SK-N-MC (cell line): ENCODE data around the gene HOXD9.
A peak's percentile ranks its signal among the peaks of the same experiment; 100 is the strongest.

Source experiments
- DNase-seq: peaks from one replicate; pipeline ENCODE4 v3.0.0-alpha.2; 2011; ENCODE audit warnings: low read depth, low spot score
- H3K27ac ChIP-seq: fragments of 200-600 bp; sonication (generic); 2 replicates; pipeline ENCODE4 v1.5.1; 2016; ENCODE audit warnings: mixed run types
- H3K36me3 ChIP-seq: fragments of 200-600 bp; sonication (generic); 2 replicates; pipeline ENCODE4 v1.6.1; 2017; ENCODE audit warnings: antibody characterized with exemption, low read length, mixed read lengths; ENCODE audit not compliant: insufficient read depth
- H3K4me3 ChIP-seq: fragments of 200-600 bp; sonication (generic); 2 replicates; pipeline ENCODE4 v1.5.1; 2016
- H3K9ac ChIP-seq: fragments of 200-600 bp; sonication (generic); 2 replicates; pipeline ENCODE4 v1.8.0; 2017; ENCODE audit warnings: mixed run types, mixed read lengths; ENCODE audit not compliant: insufficient read length
- H3K9me3 ChIP-seq: fragments of 200-600 bp; sonication (generic); 2 replicates; pipeline ENCODE4 v1.6.1; 2017; ENCODE audit warnings: low read depth, mild to moderate bottlenecking, antibody characterized with exemption, low read length, moderate library complexity, mixed read lengths
- EZH2 ChIP-seq: fragments of 200-600 bp; sonication (generic); IDR thresholded peaks from one replicate; pipeline ENCODE4 v1.6.1; 2017; ENCODE audit warnings: antibody characterized with exemption
- FOXP2 ChIP-seq: optimal IDR thresholded peaks from 2 replicates; pipeline ENCODE3; 2011; ENCODE audit warnings: mild to moderate bottlenecking, moderate library complexity; ENCODE audit not compliant: insufficient read depth; ENCODE audit errors: extremely low read length, control extremely low read depth
- POLR2AphosphoS5 ChIP-seq: IDR thresholded peaks from 2 replicates; pipeline ENCODE4 v1.6.1; 2012; ENCODE audit warnings: mild to moderate bottlenecking, low read depth, low read length, borderline replicate concordance

The HOXD9 gene

GRCh38 chr2:176155356-176156044, 33.0 kb downstream of the HOXD9 start:
- H3K27ac ChIP-seq, result peak overlapping the region; percentile 31; the same call in 1 of the 2 replicates
- H3K9ac ChIP-seq, result no peak overlapping the region
- TF ChIP-seq EZH2 (no peak), POLR2AphosphoS5 (no peak), FOXP2 (no peak)
- no peaks in the 10 kb centered on the region for H3K9me3 ChIP-seq
- H3K36me3 ChIP-seq, result peaks cover 12% of the 10 kb centered on the region; the same call in 1 of the 2 replicates
- DNase-seq, result no peak
- no peak overlapping the region for H3K4me3 ChIP-seq

- H3K4me3 ChIP-seq, result no peak overlapping the region
- H3K27ac ChIP-seq, result no peak overlapping the region
- TF ChIP-seq FOXP2, result no peak
- TF ChIP-seq POLR2AphosphoS5, result no peak
- no peak for TF ChIP-seq EZH2
- peaks cover 12% of the 10 kb centered on the region; the same call in 1 of the 2 replicates for H3K36me3 ChIP-seq
- no peaks in the 10 kb centered on the region for H3K9me3 ChIP-seq
- no peak for DNase-seq
- no peak overlapping the region for H3K9ac ChIP-seq
Measured at GRCh38 chr2:176156301-176156806, 33.8 kb downstream of the HOXD9 start.

GRCh38 chr2:176156807-176157498, 34.4 kb downstream of the HOXD9 start, which contains the start of gene HOXD3:
TSS of gene HOXD3 (plus strand) at chr2:176157307. CDS start at chr2:176169115, 11,808 bp downstream.
- H3K4me3 ChIP-seq, result peak within 1 kb of the TSS; percentile 82
- peak within 1 kb of the TSS; percentile 79 for H3K9ac ChIP-seq
- no peaks in the 10 kb centered on the region for H3K9me3 ChIP-seq
- no peak for TF ChIP-seq FOXP2
- no peak for TF ChIP-seq EZH2
- no peak for TF ChIP-seq POLR2AphosphoS5
- H3K27ac ChIP-seq, result peak within 1 kb of the TSS; percentile 64; the same call in 1 of the 2 replicates
- no peak for DNase-seq
- peaks cover 12% of the 10 kb centered on the region; the same call in 1 of the 2 replicates for H3K36me3 ChIP-seq

- peaks cover 9% of the 10 kb centered on the region; the same call in 1 of the 2 replicates for H3K36me3 ChIP-seq
- no peaks in the 10 kb centered on the region for H3K9me3 ChIP-seq
- DNase-seq, result no peak
- peak overlapping the region; percentile 79 for H3K9ac ChIP-seq
- H3K4me3 ChIP-seq, result peak overlapping the region; percentile 82
- H3K27ac ChIP-seq, result peak overlapping the region; percentile 64; the same call in 1 of the 2 replicates
- TF ChIP-seq FOXP2, result no peak
- peak; percentile 36; the same call in 1 of the 2 replicates for TF ChIP-seq POLR2AphosphoS5
- no peak for TF ChIP-seq EZH2
Measured at GRCh38 chr2:176157499-176158185, 35.1 kb downstream of the HOXD9 start.

- peak overlapping the region; percentile 64; the same call in 1 of the 2 replicates for H3K27ac ChIP-seq
- H3K9ac ChIP-seq, result peak overlapping the region; percentile 79
- TF ChIP-seq POLR2AphosphoS5 (no peak), EZH2 (no peak), FOXP2 (no peak)
- DNase-seq, result no peak
- H3K9me3 ChIP-seq, result no peaks in the 10 kb centered on the region
- peaks cover 7% of the 10 kb centered on the region; the same call in 1 of the 2 replicates for H3K36me3 ChIP-seq
- H3K4me3 ChIP-seq, result peak overlapping the region; percentile 82
Measured at GRCh38 chr2:176158186-176158591, 35.7 kb downstream of the HOXD9 start.

- no peaks in the 10 kb centered on the region for H3K9me3 ChIP-seq
- no peak for DNase-seq
- H3K9ac ChIP-seq, result no peak overlapping the region
- no peak overlapping the region for H3K4me3 ChIP-seq
- no peak overlapping the region for H3K27ac ChIP-seq
- H3K36me3 ChIP-seq, result peaks cover 9% of the 10 kb centered on the region; the same call in 1 of the 2 replicates
- TF ChIP-seq POLR2AphosphoS5, result no peak
Measured at GRCh38 chr2:176158855-176159662, 36.5 kb downstream of the HOXD9 start.

- Histone ChIP-seq H3K9ac (no peak overlapping the region), H3K4me3 (no peak overlapping the region), H3K9me3 (no peaks in the 10 kb centered on the region), H3K36me3 (peaks cover 8% of the 10 kb centered on the region; the same call in 1 of the 2 replicates), H3K27ac (no peak overlapping the region)
- TF ChIP-seq POLR2AphosphoS5 (no peak), EZH2 (no peak)
- no peak for DNase-seq
Measured at GRCh38 chr2:176159663-176160250, 37.2 kb downstream of the HOXD9 start.
